NOMO-1 treated with dmso at 0.1 percent for 144 hours (cell line): ENCODE results near the gene TGIF2.
"Not testable (repeated sequence)": the region's sequence is repeated elsewhere in the genome, so short reads cannot be mapped to it uniquely, and the experiment has no call there.

Source experiments
- DNase-seq: peaks from one replicate; lab custom pipeline; 2025; ENCODE audit not compliant: unreplicated experiment; lab: John Stamatoyannopoulos, UW

The TGIF2 gene

DNA sequence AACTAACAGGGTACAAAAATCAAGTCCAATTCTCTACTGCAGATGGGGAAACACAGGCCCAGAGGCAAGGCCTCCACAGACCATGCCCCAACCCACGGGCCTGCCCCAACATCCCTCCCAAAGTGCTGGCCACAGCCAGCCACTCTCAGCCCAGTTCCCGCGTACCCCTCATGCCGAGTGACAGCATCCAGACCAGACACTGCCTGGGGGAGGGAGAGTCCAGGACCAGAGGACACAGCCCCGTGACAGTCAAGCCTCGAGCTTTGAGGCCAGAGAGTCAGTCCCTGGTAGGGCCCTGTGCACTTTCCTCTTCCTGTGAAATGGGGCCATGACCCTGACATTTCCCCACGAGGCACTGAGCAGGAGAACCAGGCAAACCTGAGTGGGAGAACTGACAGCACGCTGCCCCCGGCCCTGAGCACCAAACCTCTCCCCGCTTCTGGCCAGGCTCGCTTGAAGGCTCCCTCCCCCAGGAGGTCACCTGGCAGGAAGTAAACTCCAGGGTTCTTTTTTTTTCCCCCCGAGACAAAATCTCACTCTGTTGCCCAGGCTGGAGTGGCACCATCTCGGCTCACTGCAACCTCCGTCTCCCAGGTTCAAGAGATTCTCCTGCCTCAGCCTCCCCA lies 27.2 kb upstream of the TGIF2 start:
- DNase-seq, result no peak

DNA sequence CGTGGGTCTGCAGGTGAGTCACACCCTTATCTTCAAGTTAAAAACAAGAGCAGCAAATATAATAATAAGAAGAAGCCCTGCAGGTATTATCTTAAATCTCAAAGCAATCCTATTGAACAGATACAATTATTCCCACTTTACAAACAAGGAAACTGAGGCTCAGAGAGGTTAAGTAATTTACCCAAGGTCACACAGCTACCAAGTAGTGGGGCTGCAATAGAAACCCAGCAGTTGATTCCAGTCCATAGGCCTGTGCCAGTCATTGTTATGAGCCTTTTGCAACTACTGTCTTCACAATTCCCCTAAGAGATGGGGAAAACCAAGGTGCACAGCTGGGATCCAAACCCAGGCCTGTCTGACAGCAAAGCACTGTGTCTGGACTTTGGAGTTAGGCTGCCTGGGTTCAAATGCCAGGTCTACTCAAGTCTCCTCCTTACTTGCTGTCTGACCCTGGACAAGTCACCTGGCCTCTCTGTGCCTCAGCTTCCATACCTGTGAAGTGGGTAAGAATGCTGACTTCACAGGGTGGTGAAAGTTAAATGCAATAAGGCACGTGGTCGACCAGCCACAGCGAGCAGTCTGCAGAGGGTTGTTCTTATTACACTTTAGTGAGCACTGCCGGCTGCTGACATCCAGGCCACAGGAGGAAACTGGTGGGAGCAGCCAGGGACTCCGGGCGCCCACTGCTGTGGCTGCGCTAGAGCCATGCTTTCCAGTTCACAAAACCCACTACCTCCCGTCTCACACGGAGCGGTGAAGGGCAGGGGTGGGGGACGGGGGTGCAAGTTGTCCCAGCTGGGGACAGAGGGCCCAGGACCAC lies 26.0 kb upstream of the TGIF2 start:
- no peak for DNase-seq

DNA sequence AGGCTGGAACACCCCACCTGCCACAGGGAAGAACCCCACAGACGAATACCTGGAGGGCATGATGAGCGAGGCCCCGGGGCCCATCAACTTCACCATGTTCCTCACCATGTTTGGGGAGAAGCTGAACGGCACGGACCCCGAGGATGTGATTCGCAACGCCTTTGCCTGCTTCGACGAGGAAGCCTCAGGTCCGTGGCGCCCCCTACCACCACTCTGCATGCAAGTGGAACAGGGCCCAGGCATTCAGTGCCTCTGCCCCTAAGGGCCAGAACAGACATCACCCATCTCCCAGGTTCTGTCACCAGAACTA lies 25.4 kb upstream of the TGIF2 start:
- no peak for DNase-seq

DNA sequence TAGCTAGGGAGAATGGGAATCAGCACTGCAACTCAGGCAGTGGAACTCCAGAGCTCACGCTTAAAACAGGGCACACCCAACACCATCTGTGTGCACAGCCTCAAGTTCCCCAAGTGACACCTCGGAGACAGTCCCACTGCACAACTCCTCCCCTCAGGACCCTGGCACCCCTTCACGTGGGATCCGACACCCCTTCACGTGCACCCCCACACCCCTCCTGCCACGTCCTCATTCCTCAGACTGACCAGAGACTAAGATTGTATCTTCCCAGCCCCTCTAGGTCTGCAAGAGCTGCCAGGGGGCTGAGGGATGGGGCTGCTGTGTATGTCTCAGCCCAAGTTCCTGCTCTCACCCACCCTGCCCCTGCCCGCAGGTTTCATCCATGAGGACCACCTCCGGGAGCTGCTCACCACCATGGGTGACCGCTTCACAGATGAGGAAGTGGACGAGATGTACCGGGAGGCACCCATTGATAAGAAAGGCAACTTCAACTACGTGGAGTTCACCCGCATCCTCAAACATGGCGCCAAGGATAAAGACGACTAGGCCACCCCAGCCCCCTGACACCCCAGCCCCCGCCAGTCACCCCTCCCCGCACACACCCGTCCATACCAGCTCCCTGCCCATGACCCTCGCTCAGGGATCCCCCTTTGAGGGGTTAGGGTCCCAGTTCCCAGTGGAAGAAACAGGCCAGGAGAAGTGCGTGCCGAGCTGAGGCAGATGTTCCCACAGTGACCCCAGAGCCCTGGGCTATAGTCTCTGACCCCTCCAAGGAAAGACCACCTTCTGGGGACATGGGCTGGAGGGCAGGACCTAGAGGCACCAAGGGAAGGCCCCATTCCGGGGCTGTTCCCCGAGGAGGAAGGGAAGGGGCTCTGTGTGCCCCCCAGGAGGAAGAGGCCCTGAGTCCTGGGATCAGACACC lies 24.4 kb upstream of the TGIF2 start:
- no peak for DNase-seq

DNA sequence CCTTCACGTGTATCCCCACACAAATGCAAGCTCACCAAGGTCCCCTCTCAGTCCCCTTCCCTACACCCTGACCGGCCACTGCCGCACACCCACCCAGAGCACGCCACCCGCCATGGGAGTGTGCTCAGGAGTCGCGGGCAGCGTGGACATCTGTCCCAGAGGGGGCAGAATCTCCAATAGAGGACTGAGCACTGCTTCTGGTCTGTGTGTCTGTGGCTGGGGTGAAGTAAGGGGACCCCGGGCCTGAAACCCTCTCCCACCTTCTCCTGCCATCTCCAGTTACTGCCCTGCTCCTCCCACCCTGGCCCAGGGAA lies 23.8 kb upstream of the TGIF2 start:
- DNase-seq, result no peak

DNA sequence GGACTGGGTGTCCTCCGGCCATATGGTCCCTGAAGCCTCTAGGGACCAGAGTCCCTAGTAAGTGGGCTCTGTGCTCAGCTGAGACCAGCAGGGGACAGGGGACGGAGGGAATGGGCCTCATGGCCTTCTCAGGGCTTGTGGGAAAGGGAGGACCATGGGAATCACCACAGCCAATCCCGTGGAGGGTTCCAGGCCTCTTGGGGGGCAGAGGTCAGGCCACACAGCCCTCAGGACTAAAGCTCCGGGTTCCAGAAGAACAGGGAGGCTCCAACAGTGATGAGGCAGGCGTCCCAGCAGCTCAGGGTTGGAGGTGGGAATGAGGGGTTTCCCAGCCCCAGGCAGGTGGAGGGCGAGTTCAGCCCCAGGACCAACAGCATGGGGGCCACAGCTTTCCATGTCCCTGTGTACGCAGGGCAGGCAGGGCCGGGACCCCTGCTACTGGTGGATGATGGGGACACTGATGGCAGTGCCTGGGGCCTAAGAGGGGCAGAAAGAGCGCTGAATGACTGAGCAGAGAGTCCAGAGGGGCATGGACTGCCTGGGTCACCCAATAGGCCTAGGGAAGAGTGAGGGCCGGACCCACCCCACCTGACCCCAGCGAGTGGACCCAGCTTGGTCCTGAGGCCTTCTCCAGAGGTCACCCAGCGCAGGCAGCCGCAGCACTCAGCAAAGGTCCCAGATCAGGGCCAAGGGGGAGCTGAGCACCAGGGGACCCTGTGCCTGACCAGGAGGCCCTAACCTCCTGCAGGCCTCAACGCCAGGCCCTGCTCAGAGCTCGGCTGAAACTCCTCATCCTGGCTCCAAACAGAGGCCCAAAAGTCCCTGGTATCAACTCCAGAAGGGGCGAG lies 23.2 kb upstream of the TGIF2 start:
- no peak for DNase-seq

DNA sequence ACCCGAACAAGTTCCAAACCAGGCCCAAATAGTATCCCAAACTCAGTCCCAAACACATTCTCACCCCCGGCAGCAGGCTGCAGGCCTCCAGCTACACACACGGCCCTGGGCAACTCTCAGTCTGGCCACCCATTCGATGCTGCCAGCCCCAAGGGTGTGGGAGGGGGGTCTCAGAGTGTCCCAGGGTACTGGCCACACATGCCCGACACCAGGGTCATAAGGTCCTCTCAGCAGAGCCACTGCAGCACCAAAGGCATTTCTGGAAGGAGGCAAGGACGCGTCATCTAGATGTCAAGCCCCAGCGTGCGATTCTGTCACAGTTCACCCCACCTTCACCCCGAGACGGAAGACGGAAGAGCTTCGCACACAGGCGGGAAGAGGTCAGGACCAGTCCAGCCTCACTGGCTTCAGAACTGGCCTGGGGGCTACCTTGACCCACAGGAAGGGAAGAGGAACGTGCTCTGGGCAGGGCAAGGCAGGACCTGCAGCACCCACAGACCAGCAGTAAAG lies 22.6 kb upstream of the TGIF2 start:
- DNase-seq, result no peak

DNA sequence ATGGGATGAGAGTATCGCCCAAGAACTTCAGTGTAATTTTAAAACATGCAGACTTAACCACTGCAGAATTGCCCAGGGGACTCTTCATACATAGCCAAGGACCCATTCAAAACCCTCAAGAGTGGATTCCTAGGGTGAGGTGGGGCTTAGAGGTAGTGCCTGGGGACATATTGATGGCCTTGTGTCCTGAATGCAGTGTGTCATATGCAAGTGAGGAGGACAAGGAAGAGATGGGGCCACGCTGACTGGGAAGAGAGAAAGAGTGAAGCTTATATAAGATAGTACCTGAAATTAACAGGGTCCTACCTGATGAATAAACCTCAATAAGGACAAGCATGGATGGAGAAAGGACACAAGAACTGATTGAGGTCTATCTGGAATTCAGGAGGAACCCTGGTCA lies 18.1 kb upstream of the TGIF2 start:
- DNase-seq, result no peak

DNA sequence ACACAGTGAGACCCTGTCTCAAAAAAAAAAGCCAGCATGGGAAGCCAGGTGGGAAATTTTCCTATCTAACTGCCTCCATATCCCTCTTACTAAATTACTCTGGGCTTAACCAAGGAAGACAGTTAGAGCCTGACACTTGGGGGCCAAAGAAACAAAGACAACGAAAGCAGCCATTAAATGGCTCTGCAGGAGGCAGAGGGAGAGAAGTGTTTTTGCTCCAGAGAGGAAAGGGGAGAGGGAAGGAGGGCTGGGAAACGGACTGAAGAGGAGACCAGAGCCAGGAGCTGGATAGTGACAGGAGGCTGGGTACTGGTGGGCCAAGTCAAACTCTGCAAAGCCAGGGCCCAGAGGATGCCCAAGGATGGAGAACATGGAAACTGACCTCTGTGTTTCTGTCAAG lies 10.7 kb upstream of the TGIF2 start:
- DNase-seq, result no peak

DNA sequence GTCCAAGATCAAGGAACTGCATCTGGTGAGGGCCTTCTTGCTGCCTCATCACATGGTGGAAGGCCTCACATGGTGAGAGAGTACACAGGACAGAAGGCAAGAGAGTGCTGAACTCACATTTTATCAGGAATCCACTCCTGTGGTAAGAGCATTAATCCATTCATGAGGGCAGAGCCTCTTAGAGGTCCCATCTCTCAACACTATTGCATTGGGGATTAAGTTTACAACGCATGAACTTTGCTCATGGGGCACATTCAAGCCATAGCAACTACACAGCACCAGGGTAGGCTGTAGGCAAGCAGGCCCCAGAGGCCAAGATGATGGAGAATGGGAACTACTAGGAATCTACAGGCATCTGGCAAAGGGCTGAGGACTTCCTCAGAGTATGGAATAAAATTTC lies 10.0 kb upstream of the TGIF2 start:
- DNase-seq, result no peak

DNA sequence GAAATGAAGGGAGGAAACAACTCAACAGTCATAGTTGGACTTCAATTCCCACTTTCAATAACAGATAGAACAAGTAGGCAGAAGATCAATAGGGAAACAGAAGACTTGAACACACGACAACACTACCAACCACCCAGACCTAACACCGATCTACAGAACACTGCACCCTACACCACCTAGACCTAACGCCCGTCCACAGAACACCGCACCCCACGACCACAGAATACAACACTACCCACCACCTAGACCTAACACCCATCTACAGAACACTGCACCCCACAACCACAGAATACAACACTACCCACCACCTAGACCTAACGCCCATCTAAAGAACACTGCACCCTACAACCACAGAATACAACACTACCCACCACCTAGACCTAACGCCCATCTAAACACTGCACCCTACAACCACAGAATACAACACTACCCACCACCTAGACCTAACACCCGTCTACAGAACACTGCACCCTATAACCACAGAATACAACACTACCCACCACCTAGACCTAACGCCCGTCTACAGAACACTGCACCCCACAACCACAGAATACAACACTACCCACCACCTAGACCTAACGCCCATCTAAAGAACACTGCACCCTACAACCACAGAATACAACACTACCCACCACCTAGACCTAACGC lies 9.2 kb upstream of the TGIF2 start:
- DNase-seq, result not testable (repeated sequence)

DNA sequence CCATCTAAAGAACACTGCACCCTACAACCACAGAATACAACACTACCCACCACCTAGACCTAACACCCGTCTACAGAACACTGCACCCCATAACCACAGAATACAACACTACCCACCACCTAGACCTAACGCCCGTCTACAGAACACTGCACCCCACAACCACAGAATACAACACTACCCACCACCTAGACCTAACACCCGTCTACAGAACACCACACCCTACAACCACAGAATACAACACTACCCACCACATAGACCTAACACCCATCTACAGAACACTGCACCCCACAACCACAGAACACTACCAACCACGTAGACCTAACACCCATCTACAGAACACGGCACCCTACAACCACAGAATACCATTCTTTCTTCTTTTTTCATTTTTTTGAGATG lies 8.7 kb upstream of the TGIF2 start:
- not testable (repeated sequence) for DNase-seq

DNA sequence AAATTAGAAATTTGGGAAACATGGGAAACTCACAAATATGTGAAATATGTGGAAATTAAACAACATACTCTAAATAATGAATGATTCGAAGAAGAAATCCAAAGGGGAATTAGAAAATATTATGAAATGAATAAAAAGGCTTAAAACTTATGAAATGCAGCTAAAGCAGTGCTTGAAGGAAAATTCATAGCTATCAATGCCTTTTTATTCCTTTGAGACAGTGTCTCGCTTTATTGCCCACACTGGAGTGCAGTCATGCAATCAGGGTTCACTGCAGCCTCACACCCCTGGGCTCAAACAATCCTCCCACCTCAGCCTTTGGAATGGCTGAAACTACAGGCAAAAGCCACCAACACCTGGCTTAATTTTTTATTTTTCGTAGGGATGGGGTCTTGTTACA lies 7.9 kb upstream of the TGIF2 start:
- no peak for DNase-seq

DNA sequence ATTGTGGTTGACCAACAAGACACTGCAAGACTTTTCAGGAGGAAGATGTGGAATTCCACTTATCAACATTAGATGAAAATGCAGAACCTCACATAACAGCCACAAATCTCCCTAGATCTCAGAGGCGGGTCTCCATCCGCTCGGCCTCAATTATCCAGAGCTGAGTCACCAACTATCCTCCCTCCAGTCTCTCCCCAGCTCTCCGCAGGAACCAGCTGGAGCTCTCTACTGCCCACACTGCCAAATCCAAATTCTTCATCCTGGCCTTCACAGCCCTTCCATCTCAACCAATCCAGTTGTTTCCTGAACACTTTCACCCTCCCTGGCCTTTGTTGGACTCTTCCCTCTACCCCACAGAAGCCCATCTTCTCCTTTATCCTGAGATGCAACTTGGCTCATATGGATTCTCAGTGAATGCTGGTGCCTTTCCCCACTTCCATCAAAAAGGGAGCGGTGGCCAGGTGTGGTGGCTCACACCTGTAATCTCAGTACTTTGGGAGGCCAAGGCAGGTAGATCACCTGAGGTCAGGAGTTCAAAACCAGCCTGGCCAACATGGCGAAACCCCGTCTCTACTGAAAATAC lies 3.5 kb upstream of the TGIF2 start:
- DNase-seq, result no peak

DNA sequence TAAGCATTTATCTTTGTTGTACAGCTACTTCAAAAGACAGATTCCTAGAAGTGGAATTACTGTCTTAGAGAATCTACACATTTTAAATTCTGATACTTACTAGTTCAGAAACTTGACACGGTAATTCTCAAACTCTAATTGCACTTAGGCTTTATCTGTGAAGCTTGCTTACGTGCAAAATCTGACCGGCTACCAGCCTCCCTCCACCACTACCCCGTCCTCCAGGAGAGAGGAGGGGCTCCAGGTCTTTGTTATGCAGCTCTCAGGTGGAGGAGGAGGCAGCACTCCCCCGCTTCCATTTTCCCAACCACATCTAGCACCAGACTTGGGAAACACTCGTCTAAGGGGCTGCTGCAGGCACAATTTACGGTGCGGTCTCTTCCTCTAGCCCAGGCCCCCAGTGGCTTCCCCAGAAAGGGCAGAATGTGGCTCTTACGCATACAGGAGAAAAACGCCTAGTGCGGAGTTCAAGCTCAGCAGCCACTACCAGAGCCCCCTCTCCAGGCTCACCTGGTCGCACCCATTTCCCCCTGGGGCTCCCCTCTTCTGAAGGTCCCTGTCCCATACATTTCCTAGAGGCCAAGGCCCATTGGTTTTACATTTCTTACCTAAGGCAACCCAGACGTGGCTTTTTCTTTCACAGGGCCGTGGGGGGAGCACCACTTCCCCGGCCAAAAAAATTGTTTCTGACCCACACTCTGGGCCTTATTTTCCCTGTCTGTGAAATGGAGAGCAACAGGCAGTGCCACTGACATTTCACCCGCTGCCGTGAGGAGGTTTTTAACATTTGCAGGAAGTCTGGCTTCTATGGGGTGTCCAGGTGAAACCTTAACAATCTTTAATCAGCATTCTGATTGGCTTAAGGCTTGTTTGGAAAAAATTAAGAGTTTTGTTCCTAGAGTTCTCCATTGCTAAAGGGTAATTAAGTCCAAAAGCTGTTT lies 1.6 kb upstream of the TGIF2 start:
- DNase-seq, result no peak

DNA sequence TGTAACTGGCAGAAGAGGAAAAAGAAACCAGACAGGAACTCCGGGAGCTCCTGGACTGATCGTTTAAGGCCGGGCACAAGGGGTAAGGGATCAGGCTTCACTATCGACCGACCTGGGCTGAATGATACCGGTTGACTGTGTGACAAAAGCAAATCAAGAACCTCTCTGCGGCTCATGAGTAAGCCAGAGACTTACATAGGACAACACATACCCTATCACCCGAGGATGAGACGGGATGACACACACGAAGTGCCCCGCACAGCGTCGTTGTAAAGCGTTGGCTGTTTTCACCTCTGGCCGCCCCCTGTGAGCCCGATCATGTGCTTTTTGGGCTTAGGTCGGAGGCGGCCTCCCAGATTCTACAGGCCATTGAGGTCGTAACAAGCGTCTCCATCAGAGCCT lies 695 bp upstream of the TGIF2 start:
- DNase-seq, result no peak

DNA sequence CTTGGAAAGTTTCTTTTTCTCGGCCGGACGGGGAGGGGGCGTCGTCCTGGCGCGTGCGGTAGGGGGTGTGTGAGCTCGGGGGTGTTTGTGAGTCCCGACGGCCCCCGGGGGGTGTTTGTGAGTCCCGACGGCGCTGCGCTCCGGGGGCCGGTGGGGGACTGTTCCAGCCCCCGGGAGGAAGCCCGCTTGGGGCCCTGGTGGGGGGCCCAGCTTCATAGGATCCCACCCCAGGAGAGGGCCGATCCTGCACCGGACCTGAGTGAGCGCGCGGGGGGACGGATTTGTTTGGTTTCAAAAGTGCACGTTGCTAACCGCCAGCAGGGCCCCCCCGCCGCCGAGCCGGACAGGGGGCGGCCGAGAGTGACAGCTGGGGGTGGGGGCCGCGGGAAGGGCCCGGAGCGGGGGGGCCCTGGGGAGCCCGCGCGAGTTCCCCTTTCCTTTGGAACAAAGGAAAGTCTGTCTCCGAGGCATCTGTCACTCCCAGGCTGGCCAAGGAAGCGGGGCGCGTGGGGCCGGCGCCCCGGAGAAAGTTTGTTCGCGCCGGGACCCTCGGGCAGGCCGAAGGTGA lies 485 bp downstream of the TGIF2 start:
- peak; percentile 14 for DNase-seq

DNA sequence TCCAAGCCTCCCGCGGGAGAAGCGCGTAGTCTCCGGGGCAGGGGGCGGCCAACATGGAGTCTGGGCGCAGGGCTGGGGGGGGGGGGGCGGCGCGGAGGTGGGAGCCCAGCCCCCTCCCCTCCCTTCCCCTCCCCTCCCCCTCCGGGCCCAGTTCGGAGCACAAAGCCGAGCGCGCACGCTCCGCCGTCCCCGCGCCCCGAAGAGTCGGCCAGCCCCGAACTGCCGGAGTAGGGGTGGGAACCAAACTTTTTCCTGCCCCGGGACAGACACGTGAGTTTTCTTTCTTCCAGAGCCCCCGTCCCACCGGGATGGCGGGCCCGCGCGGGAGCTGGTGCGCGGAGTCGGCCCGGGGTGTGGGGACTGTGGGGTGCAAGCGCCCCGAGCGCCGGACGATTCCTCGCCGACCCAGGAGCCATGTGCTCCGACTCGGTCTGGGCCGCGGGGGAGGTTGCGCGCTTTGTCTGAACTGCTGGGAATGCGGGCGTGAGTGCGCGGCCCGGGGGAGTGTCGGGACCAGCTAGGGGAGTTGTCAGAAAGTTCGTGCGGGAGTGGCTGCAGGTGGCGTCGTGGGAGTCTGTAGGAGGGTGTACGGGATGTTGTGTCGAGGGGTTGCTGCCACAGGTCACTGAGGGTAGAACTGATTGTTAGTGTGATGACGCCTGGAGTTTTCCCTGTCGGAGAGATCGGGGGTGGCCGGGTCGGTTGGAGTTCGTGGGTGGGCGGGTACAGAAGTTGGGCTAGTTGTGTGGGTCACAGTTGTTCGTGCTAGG lies 1.2 kb downstream of the TGIF2 start:
- DNase-seq, result no peak
